A673 (cell line): Measurements from ENCODE around the gene GCN1.

Experiments used
- CTCF ChIP-seq: fragments of 300-800, 200-600 bp; sonication (generic); conservative IDR thresholded peaks from 2 replicates; pipeline ENCODE4 v1.5.1; 2017; ENCODE audit warnings: low read depth, mild to moderate bottlenecking, antibody characterized with exemption, low read length, moderate library complexity, mixed read lengths
- EZH2 ChIP-seq: fragments of 200-600 bp; sonication (generic); IDR thresholded peaks from 2 replicates; pipeline ENCODE4 v1.6.1; 2017; ENCODE audit warnings: borderline replicate concordance, low read depth, mild to moderate bottlenecking, mixed read lengths, antibody characterized with exemption, low read length; ENCODE audit not compliant: poor library complexity, severe bottlenecking

GRCh38 chr12:120126635-120127005 is 67.9 kb downstream of the GCN1 start:
- TF ChIP-seq CTCF (no peak), EZH2 (no peak)
